Liver (tissue), 9 donors: ENCODE measurements around the gene CYP4F11. TPM values are rescaled to one million over a fixed set of nuclear protein-coding genes. Genes with fewer than 3 reads are reported as not detected.

ENCODE experiments used
- DNase-seq: peaks from one replicate; pipeline ENCODE4 v3.0.0-alpha.2; 2017; ENCODE audit warnings: low spot score
- H3K27ac ChIP-seq, 2 donors: one replicate each; pipeline ENCODE4 v1.7.0; 2013; ENCODE audit warnings: inconsistent platforms in 2 of 2, low read length in 2 of 2, control low read depth in 1 of 2, low read depth in 1 of 2, mild to moderate bottlenecking in 1 of 2
- H3K27me3 ChIP-seq, 4 donors: one replicate each; pipeline versions ENCODE4 v1.6.1 to v1.7.0; 2013; ENCODE audit warnings: low read length in 3 of 4, inconsistent platforms in 1 of 4, mild to moderate bottlenecking in 1 of 4, moderate library complexity in 1 of 4; ENCODE audit not compliant: control insufficient read depth in 4 of 4, insufficient read depth in 4 of 4
- H3K36me3 ChIP-seq, 4 donors: one replicate each; pipeline versions ENCODE4 v1.6.1 to v1.7.0; 2013; ENCODE audit warnings: low read length in 3 of 4, mild to moderate bottlenecking in 3 of 4, low read depth in 1 of 4, moderate library complexity in 1 of 4; ENCODE audit not compliant: control insufficient read depth in 4 of 4, insufficient read depth in 3 of 4
- H3K4me1 ChIP-seq, 4 donors: one replicate each; pipeline versions ENCODE4 v1.6.1 to v1.7.0; 2013; ENCODE audit warnings: low read length in 3 of 4, mild to moderate bottlenecking in 3 of 4, moderate library complexity in 1 of 4; ENCODE audit not compliant: control insufficient read depth in 4 of 4, insufficient read depth in 4 of 4
- H3K4me3 ChIP-seq, 3 donors: one replicate each; pipeline versions ENCODE4 v1.6.1 to v1.7.0; 2013; ENCODE audit warnings: low read length in 3 of 3, control low read depth in 1 of 3, low read depth in 1 of 3, mild to moderate bottlenecking in 1 of 3
- H3K9ac ChIP-seq, 2 donors: one replicate each; pipeline ENCODE4 v1.7.0; 2013; ENCODE audit warnings: low read length in 2 of 2, mild to moderate bottlenecking in 2 of 2, moderate library complexity in 2 of 2, control low read depth in 1 of 2, low read depth in 1 of 2
- H3K9me3 ChIP-seq, 4 donors: one replicate each; pipeline versions ENCODE4 v1.6.1 to v1.7.0; 2013; ENCODE audit warnings: low read length in 3 of 4; ENCODE audit not compliant: control insufficient read depth in 4 of 4
- EGR1 ChIP-seq, 2 donors: IDR thresholded peaks; 2 replicates each; pipeline ENCODE4 v1.6.1; 2016 to 2018; ENCODE audit warnings: antibody characterized with exemption in 2 of 2, low read depth in 2 of 2
- FOXA1 ChIP-seq: IDR thresholded peaks from 2 replicates; pipeline ENCODE4 v1.6.1; 2016; ENCODE audit warnings: antibody characterized with exemption
- FOXA2 ChIP-seq: IDR thresholded peaks from 2 replicates; pipeline ENCODE4 v1.6.1; 2016; ENCODE audit warnings: antibody characterized with exemption
- GABPA ChIP-seq, 2 donors: IDR thresholded peaks in 1 of 2; conservative IDR thresholded peaks in 1 of 2; 2 replicates each; pipeline ENCODE4 v1.6.1; 2016; ENCODE audit warnings: antibody characterized with exemption in 2 of 2, mild to moderate bottlenecking in 1 of 2, moderate library complexity in 1 of 2
- HNF4A ChIP-seq, 2 donors: conservative IDR thresholded peaks; 2 replicates each; pipeline ENCODE4 v1.6.1; 2016; ENCODE audit warnings: antibody characterized with exemption in 2 of 2, mild to moderate bottlenecking in 2 of 2
- HNF4G ChIP-seq: IDR thresholded peaks from 2 replicates; pipeline ENCODE4 v1.6.1; 2016; ENCODE audit warnings: antibody characterized with exemption
- JUND ChIP-seq, 2 donors: IDR thresholded peaks; 2 replicates each; pipeline ENCODE4 v1.6.1; 2016; ENCODE audit warnings: antibody characterized with exemption in 2 of 2
- NR2F2 ChIP-seq: IDR thresholded peaks from 2 replicates; pipeline ENCODE4 v1.6.1; 2016; ENCODE audit warnings: antibody characterized with exemption
- RAD21 ChIP-seq, 2 donors: IDR thresholded peaks; 2 replicates each; pipeline ENCODE4 v1.6.1; 2016; ENCODE audit warnings: antibody characterized with exemption in 2 of 2, mild to moderate bottlenecking in 2 of 2
- RXRA ChIP-seq, 2 donors: IDR thresholded peaks; 2 replicates each; pipeline ENCODE4 v1.6.1; 2017 to 2018; ENCODE audit warnings: antibody characterized with exemption in 2 of 2, mild to moderate bottlenecking in 1 of 2
- TAF1 ChIP-seq: conservative IDR thresholded peaks from 2 replicates; pipeline ENCODE4 v1.6.1; 2016; ENCODE audit warnings: antibody characterized with exemption, mild to moderate bottlenecking
- YY1 ChIP-seq: IDR thresholded peaks from 2 replicates; pipeline ENCODE4 v1.6.1; 2016; ENCODE audit warnings: antibody characterized with exemption, mild to moderate bottlenecking
- WGBS: extraction: QIAGEN DNeasy Blood & Tissue Kit; methylation state at CpG from one replicate; pipeline ENCODE4 v1.1.7; 2013; 5-methylcytosine and 5-hydroxymethylcytosine counted together
- polyA plus RNA-seq, 2 donors: library from polyadenylated mRNA; stranded (reverse) in 1 of 2; unstranded in 1 of 2; fragments of 200-250 nt in 1 of 2; fragments of >200 nt in 1 of 2; fragmentation: Nextera tagmentation in 1 of 2; extraction: Ambion mirVana in 1 of 2; gene quantifications; one replicate each; pipeline versions ENCODE4 v1.2.1 to v1.2.3, GENCODE V29; 2013 to 2015
- total RNA-seq, 2 donors: library from RNA; depleted of rRNA; stranded (reverse); fragments of >200 nt; gene quantifications; one replicate each; pipeline ENCODE4 v1.2.3, GENCODE V29; 2014
- TF ChIP-seq, protein P1 (sequence below): IDR thresholded peaks from 2 replicates; pipeline ENCODE4 v1.6.1; 2016; ENCODE audit warnings: antibody characterized with exemption
- TF ChIP-seq, protein P2 (sequence below): fragments of 150-350 bp; IDR thresholded peaks from 2 replicates; pipeline ENCODE4 v1.5.1; 2017; ENCODE audit warnings: improper control_type of control experiment, low read depth, low read length; ENCODE audit not compliant: missing input control
- TF ChIP-seq, protein P3 (sequence below): IDR thresholded peaks from 2 replicates; pipeline ENCODE4 v1.6.1; 2016; ENCODE audit warnings: antibody characterized with exemption, mild to moderate bottlenecking
- TF ChIP-seq, protein P4 (sequence below): IDR thresholded peaks from 2 replicates; pipeline ENCODE4 v1.6.1; 2016; ENCODE audit warnings: antibody characterized with exemption
- TF ChIP-seq, protein P5 (sequence below): IDR thresholded peaks from 2 replicates; pipeline ENCODE4 v1.6.1; 2016; ENCODE audit warnings: antibody characterized with exemption
- donor health status: healthy.
- donor health status: healthy.
- donor health status: healthy.
- donor health status: healthy.
- donor health status: healthy.

Gene CYP4F11
- total and polyA plus RNA-seq, 4 donors: 2.1 to 77.4 (median 32.3) TPM

DNA sequence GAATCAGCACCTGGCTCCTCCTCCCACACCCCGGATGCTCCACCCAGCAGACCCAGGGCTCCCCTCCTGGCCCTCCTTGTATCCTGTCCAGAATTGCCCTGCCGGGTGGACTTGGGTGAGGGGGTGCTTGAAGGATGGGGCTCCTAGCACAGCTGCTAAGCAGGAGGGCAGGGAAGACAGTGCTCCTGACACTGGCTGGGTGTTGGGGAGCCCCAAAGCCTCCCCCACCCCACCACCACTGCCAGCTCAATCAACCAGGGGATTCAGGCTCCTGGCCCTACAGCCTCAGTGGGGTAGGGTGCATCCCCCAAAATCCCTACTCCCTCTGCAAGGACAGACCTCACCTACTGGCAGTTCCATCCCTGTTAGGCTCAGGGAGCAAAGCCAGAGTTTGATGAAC lies 2.6 kb upstream of the CYP4F11 start:
- Histone ChIP-seq H3K36me3 (no peaks in the 10 kb centered on the region), H3K4me1 (peaks cover 4 to 16% (median 14%) of the 10 kb centered on the region in 4 donors), H3K27ac (no peak overlapping the region), H3K9me3 (no peaks in the 10 kb centered on the region), H3K4me3 (no peak overlapping the region), H3K27me3 (no peaks in the 10 kb centered on the region), H3K9ac (no peak overlapping the region)
- no peak for DNase-seq
- WGBS: 88% methylated on average over 2 of the region's 2 CpGs
- no peak for TF ChIP-seq FOXA2
- TF ChIP-seq, protein P1, sequence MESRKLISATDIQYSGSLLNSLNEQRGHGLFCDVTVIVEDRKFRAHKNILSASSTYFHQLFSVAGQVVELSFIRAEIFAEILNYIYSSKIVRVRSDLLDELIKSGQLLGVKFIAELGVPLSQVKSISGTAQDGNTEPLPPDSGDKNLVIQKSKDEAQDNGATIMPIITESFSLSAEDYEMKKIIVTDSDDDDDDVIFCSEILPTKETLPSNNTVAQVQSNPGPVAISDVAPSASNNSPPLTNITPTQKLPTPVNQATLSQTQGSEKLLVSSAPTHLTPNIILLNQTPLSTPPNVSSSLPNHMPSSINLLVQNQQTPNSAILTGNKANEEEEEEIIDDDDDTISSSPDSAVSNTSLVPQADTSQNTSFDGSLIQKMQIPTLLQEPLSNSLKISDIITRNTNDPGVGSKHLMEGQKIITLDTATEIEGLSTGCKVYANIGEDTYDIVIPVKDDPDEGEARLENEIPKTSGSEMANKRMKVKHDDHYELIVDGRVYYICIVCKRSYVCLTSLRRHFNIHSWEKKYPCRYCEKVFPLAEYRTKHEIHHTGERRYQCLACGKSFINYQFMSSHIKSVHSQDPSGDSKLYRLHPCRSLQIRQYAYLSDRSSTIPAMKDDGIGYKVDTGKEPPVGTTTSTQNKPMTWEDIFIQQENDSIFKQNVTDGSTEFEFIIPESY: no peak
- TF ChIP-seq HNF4G: no peak
- TF ChIP-seq RAD21 (IDR thresholded peaks at IDR 0.05): no peak

DNA sequence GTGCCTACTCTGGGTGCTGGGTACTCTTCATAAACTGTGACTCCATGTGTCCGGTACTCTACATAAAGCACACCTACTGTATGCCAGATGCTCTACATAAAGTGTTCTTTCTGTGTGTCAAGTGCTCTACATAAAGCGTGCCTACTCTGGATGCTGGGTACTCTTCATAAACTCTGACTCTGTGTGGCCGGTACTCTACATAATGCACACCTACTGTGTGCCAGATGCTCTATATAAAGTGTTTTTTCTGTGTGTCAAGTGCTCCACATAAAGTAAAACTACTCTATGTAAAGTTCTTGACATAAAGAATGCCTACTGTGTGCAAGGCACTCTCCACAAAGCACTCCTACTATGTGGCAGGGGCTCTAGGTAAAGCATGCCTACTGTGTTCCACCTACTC lies 1.8 kb upstream of the CYP4F11 start:
- no peaks in the 10 kb centered on the region for H3K9me3 ChIP-seq
- peaks cover 5 to 18% (median 16%) of the 10 kb centered on the region in 4 donors for H3K4me1 ChIP-seq
- TF ChIP-seq, protein P2, sequence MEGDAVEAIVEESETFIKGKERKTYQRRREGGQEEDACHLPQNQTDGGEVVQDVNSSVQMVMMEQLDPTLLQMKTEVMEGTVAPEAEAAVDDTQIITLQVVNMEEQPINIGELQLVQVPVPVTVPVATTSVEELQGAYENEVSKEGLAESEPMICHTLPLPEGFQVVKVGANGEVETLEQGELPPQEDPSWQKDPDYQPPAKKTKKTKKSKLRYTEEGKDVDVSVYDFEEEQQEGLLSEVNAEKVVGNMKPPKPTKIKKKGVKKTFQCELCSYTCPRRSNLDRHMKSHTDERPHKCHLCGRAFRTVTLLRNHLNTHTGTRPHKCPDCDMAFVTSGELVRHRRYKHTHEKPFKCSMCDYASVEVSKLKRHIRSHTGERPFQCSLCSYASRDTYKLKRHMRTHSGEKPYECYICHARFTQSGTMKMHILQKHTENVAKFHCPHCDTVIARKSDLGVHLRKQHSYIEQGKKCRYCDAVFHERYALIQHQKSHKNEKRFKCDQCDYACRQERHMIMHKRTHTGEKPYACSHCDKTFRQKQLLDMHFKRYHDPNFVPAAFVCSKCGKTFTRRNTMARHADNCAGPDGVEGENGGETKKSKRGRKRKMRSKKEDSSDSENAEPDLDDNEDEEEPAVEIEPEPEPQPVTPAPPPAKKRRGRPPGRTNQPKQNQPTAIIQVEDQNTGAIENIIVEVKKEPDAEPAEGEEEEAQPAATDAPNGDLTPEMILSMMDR: no peak
- TF ChIP-seq YY1: no peak
- no peak for TF ChIP-seq TAF1
- no peak for TF ChIP-seq RAD21 (IDR thresholded peaks at IDR 0.05)
- TF ChIP-seq, protein P3, sequence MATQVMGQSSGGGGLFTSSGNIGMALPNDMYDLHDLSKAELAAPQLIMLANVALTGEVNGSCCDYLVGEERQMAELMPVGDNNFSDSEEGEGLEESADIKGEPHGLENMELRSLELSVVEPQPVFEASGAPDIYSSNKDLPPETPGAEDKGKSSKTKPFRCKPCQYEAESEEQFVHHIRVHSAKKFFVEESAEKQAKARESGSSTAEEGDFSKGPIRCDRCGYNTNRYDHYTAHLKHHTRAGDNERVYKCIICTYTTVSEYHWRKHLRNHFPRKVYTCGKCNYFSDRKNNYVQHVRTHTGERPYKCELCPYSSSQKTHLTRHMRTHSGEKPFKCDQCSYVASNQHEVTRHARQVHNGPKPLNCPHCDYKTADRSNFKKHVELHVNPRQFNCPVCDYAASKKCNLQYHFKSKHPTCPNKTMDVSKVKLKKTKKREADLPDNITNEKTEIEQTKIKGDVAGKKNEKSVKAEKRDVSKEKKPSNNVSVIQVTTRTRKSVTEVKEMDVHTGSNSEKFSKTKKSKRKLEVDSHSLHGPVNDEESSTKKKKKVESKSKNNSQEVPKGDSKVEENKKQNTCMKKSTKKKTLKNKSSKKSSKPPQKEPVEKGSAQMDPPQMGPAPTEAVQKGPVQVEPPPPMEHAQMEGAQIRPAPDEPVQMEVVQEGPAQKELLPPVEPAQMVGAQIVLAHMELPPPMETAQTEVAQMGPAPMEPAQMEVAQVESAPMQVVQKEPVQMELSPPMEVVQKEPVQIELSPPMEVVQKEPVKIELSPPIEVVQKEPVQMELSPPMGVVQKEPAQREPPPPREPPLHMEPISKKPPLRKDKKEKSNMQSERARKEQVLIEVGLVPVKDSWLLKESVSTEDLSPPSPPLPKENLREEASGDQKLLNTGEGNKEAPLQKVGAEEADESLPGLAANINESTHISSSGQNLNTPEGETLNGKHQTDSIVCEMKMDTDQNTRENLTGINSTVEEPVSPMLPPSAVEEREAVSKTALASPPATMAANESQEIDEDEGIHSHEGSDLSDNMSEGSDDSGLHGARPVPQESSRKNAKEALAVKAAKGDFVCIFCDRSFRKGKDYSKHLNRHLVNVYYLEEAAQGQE: no peak
- no peak for TF ChIP-seq HNF4G
- TF ChIP-seq NR2F2: no peak
- no peak for TF ChIP-seq RXRA (IDR thresholded peaks at IDR 0.05)
- TF ChIP-seq, protein P4, sequence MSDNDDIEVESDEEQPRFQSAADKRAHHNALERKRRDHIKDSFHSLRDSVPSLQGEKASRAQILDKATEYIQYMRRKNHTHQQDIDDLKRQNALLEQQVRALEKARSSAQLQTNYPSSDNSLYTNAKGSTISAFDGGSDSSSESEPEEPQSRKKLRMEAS: no peak
- TF ChIP-seq, protein P5, sequence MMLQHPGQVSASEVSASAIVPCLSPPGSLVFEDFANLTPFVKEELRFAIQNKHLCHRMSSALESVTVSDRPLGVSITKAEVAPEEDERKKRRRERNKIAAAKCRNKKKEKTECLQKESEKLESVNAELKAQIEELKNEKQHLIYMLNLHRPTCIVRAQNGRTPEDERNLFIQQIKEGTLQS: no peak
- no peak for TF ChIP-seq GABPA (IDR thresholded peaks at IDR 0.05 in 1 of 2, conservative IDR thresholded peaks at IDR 0.05 in 1 of 2)
- no peak for TF ChIP-seq JUND (IDR thresholded peaks at IDR 0.05)
- TF ChIP-seq FOXA1: no peak
- TF ChIP-seq, protein P1: no peak
- TF ChIP-seq FOXA2: no peak
- no peak for TF ChIP-seq EGR1 (IDR thresholded peaks at IDR 0.05; ENCODE audit: low read depth in 2 of 2)
- TF ChIP-seq HNF4A (conservative IDR thresholded peaks at IDR 0.05): no peak
- 89% methylated on average over 3 of the region's 3 CpGs for WGBS
- DNase-seq: no peak
- H3K27me3 ChIP-seq: no peaks in the 10 kb centered on the region
- no peak overlapping the region for H3K9ac ChIP-seq
- H3K4me3 ChIP-seq: no peak overlapping the region
- H3K36me3 ChIP-seq: no peaks in the 10 kb centered on the region
- H3K27ac ChIP-seq: no peak overlapping the region
